HG03025 (cell line): Measurements from ENCODE around the gene TRAT1.
"Not testable (repeated sequence)": the region's sequence is repeated elsewhere in the genome, so short reads cannot be mapped to it uniquely, and the experiment has no call there.

Experiments used
- ATAC-seq: cut with Tn5 transposase; IDR thresholded peaks from one replicate; pipeline ENCODE4 v1.9.1; 2021; ENCODE audit warnings: mild to moderate bottlenecking, moderate library complexity; ENCODE audit not compliant: unreplicated experiment, low FRiP score

Gene TRAT1

GRCh38 chr3:108822123-108822897 is at the start of gene TRAT1:
TRAT1 (plus strand) TSS chr3:108822786; CDS start chr3:108822928, 142 bp downstream.
- no peak for ATAC-seq

DNA sequence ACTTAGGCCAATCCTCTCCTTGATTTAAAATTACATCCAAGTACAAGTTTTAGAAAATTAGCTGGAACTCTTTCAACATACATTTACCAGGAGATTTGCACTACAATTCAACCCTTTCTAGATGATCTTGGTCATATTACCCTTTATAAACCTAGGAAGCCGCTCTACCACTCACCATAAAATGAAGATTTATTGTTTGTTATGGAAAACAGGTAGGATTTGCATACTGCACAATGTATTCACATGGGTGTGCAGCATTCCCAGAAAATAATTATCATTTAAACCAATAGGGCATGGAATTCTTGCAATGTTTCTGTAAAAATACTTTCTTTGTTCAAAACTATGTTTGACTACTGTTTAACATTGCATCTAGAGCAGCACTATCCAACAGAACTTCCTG is 46.9 kb upstream of the TRAT1 start:
- ATAC-seq, result no peak

- no peak for ATAC-seq
Observed at GRCh38 chr3:108779496-108779895, 43.1 kb upstream of the TRAT1 start.

- no peak for ATAC-seq
Observed at GRCh38 chr3:108780235-108780634, 42.4 kb upstream of the TRAT1 start.

GRCh38 chr3:108791473-108791872 is 31.1 kb upstream of the TRAT1 start:
- ATAC-seq, result no peak

DNA sequence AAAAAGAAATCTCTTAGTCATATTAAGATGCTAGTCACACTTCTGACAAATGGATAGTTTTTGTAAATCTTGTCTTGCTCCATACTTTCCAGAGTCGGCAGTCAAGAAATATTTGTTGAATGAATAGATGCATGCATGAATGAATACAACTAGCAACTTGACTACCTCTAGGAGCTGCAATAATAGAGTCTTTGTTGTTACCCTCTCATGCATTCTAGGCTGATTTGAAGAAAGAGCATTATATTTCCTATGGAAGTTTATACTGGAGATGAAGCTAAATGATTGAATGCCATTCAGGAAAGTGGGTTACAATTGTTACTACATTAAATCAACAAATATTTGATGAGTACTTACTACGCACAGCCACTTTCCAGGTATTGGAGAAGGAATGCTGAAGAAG is 18.1 kb upstream of the TRAT1 start:
- no peak for ATAC-seq

- ATAC-seq, result no peak
Observed at GRCh38 chr3:108804966-108805365, 17.6 kb upstream of the TRAT1 start.

- no peak for ATAC-seq
Observed at GRCh38 chr3:108806316-108806715, 16.3 kb upstream of the TRAT1 start.

GRCh38 chr3:108818404-108818803 is 4.2 kb upstream of the TRAT1 start:
- peak; percentile 87 for ATAC-seq

DNA sequence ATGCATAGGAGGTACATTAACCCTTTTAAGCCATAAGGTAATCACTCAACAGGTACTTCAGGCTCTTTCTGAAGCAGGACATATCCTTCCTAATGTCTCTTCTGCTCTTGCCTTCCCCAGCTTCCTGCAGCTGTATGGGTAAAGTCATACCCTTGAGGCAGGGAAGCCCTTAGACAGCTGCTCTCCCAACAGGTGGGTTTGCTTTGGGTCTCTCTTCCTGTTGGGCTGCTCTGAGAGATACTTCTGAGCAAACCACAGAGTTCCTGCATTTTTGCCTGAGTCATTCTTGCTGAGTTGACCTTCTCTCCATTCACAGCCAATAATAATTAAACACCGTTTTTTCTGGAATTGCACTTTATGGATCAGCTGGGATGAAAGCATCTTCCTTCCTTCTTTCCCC is 2.0 kb upstream of the TRAT1 start:
- ATAC-seq, result no peak

- ATAC-seq, result no peak
Observed at GRCh38 chr3:108823227-108823626, 641 bp downstream of the TRAT1 start.

- not testable (repeated sequence) for ATAC-seq
Observed at GRCh38 chr3:108823803-108824202, 1.2 kb downstream of the TRAT1 start.

DNA sequence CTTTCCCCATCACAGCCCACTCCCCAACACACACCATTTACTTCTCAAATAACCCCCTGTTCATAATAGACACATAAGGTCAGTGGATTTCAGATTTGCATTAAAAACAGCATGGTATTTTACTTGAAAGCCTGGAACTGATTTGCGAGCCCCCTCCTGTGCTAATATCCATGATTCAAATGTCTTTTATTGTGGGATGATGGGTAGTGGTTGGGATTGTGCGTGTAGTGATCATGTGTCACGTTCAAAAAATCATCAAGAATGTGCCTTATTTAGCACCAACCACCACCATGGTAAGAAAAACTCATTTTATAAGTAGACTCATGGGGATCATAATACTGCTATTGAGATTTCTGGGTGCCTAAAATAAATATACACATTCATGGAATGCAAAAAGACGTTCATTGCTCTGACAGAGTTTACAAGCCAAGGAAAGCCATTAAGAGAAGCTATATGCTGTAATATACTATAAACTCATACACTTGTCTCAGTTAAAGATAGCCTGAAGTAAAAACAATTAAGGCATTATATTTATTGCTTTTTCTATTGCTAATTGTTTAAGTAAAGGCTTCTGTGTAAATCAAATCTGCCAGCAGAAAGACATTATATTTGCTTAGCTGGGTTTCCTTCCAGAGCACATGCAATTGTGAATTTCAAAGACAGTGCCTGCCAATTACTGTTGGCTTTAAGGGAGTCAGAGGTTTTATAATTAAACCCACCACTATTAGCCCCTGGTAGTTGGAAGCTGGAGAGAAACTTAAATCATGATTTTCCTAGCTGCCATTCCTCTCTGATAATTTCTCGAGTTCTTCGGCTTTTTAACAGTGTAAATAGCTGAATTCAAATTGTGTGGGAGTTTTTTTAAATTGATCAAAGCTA is 4.0 kb downstream of the TRAT1 start:
- ATAC-seq, result no peak

DNA sequence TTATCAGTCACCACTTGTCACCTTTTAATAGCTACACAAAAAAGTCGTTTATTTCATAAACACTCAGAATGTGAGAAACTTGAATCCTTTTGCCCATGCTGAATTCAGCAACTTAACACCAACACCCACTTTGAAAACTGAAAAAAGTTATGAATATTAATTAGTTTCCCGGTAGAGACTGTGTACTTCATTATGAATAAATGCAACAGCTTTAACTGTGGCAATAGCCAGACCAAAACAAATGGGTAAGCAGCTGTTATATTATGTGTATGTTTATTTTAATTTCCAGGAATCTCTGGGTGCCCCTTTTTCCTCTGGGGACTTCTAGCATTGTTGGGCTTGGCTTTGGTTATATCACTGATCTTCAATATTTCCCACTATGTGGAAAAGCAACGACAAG is 7.8 kb downstream of the TRAT1 start:
- ATAC-seq, result no peak

DNA sequence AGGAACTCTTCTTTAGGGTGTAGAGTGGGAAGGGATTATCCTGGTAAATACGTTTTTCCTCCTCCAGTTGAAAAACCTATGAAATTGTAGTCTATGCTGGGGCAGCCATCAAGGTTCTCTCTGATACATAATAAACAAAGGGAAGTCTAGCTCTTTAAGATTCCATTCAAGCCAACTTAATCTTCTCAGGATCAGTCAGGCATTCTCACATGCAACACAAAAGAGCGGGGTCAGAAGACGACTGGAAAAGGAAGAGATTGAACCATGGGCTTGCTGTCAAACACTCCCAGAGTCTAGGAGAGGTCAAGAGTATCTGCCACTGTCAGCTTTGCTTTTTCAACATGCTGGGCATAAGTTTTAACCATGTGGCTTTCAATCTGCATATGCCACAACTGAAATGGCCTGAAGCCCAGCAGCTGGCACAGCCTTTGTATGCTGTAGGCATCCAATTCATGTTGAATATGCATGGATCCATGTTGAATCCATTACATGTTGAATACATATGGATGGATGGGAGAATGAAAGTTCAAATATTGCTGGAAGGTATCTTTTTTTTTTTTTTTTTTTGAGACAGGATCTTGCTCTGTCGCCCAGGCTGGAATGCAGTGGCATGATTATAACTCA is 8.5 kb downstream of the TRAT1 start:
- no peak for ATAC-seq

- no peak for ATAC-seq
Observed at GRCh38 chr3:108833611-108834010, 11.0 kb downstream of the TRAT1 start.

GRCh38 chr3:108834551-108834950 is 12.0 kb downstream of the TRAT1 start:
- no peak for ATAC-seq

DNA sequence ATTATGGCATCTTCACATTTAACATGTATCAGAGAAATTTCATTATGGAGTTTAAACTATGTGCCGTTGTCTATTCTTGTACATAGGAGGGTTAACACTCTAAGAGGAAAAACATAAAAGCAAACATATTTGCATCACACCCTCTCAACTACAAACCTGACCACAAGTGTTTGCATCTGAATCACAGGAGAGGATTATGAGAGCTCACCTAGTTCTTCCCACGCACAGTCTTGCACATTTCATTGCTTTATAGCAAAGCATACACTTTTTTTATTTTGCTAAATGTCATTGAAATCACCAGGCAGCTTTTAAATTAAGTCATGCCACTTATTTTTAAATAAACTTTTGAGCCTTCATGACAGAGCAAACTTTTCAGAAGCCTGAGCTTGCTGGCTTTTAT is 12.5 kb downstream of the TRAT1 start:
- no peak for ATAC-seq

GRCh38 chr3:108838436-108838835 is 15.8 kb downstream of the TRAT1 start:
- no peak for ATAC-seq

- ATAC-seq, result no peak
Observed at GRCh38 chr3:108845709-108846293, 23.2 kb downstream of the TRAT1 start.

GRCh38 chr3:108847187-108847586 is 24.6 kb downstream of the TRAT1 start:
- no peak for ATAC-seq
